H9 (cell line): ENCODE results near the gene CAMTA1. TPM values are rescaled to one million over a fixed set of nuclear protein-coding genes. Genes with fewer than 3 reads are reported as not detected.

Experiments used
- DNase-seq: peaks from one replicate; pipeline ENCODE4 v3.0.0-alpha.2; 2017
- H2AFZ ChIP-seq: one replicate; pipeline ENCODE4 v1.6.1; 2013; ENCODE audit warnings: mild to moderate bottlenecking, low read length, control low read depth, moderate library complexity
- H2AK5ac ChIP-seq: 2 replicates; pipeline ENCODE4 v1.6.1; 2013; ENCODE audit warnings: low read length, control low read depth, mixed read lengths; ENCODE audit not compliant: insufficient read length
- H2BK120ac ChIP-seq: one replicate; pipeline ENCODE4 v1.6.1; 2013; ENCODE audit warnings: low read depth, mild to moderate bottlenecking, low read length, control low read depth, inconsistent platforms; ENCODE audit not compliant: poor library complexity, severe bottlenecking
- H2BK12ac ChIP-seq: 2 replicates; pipeline ENCODE4 v1.6.1; 2013; ENCODE audit warnings: low read length, control low read depth, mixed read lengths, low read depth; ENCODE audit not compliant: insufficient read length
- H2BK15ac ChIP-seq: 2 replicates; pipeline ENCODE4 v1.6.1; 2013; ENCODE audit warnings: low read depth, low read length, control low read depth
- H2BK20ac ChIP-seq: one replicate; pipeline ENCODE4 v1.6.1; 2013; ENCODE audit warnings: low read depth, mild to moderate bottlenecking, low read length, control low read depth, inconsistent platforms; ENCODE audit not compliant: poor library complexity, severe bottlenecking
- H2BK5ac ChIP-seq: 2 replicates; pipeline ENCODE4 v1.6.1; 2013; ENCODE audit warnings: low read length, control low read depth, mixed read lengths; ENCODE audit not compliant: insufficient read length
- H3K14ac ChIP-seq: 2 replicates; pipeline ENCODE4 v1.6.1; 2013; ENCODE audit warnings: low read length, control low read depth; ENCODE audit not compliant: insufficient read depth
- H3K18ac ChIP-seq: 2 replicates; pipeline ENCODE4 v1.6.1; 2013; ENCODE audit warnings: low read depth, mild to moderate bottlenecking, mixed read lengths, low read length, control low read depth; ENCODE audit not compliant: insufficient read length
- H3K23ac ChIP-seq: 2 replicates; pipeline ENCODE4 v1.6.1; 2013; ENCODE audit warnings: low read length, control low read depth, mixed read lengths, low read depth; ENCODE audit not compliant: insufficient read length
- H3K23me2 ChIP-seq: 2 replicates; pipeline ENCODE4 v1.6.1; 2013; ENCODE audit warnings: low read depth, mild to moderate bottlenecking, mixed read lengths, low read length, control low read depth; ENCODE audit not compliant: insufficient read length, poor library complexity, severe bottlenecking
- H3K27ac ChIP-seq: 2 replicates; pipeline ENCODE4 v1.5.1; 2013; ENCODE audit warnings: low read length, control low read depth, mixed read lengths, low read depth; ENCODE audit not compliant: insufficient read length
- H3K27me3 ChIP-seq: 2 replicates; pipeline ENCODE4 v1.6.1; 2013; ENCODE audit warnings: low read length, control low read depth, inconsistent platforms; ENCODE audit not compliant: insufficient read depth
- H3K4ac ChIP-seq: 2 replicates; pipeline ENCODE4 v1.6.1; 2013; ENCODE audit warnings: low read depth, mild to moderate bottlenecking, control low read depth, inconsistent platforms, low read length, moderate library complexity
- H3K4me1 ChIP-seq: 2 replicates; pipeline ENCODE4 v1.6.1; 2013; ENCODE audit warnings: low read length, control low read depth, inconsistent platforms; ENCODE audit not compliant: insufficient read depth
- H3K4me2 ChIP-seq: 2 replicates; pipeline ENCODE4 v1.6.1; 2013; ENCODE audit warnings: low read length, control low read depth, mixed read lengths; ENCODE audit not compliant: insufficient read length, insufficient read depth
- H3K56ac ChIP-seq: 2 replicates; pipeline ENCODE4 v1.6.1; 2013; ENCODE audit warnings: low read depth, mild to moderate bottlenecking, mixed read lengths, low read length, control low read depth; ENCODE audit not compliant: insufficient read length
- H3K79me1 ChIP-seq: 2 replicates; pipeline ENCODE4 v1.6.1; 2013; ENCODE audit warnings: low read depth, mild to moderate bottlenecking, moderate library complexity, low read length, control low read depth, inconsistent platforms; ENCODE audit not compliant: insufficient read depth, poor library complexity, severe bottlenecking
- H3K79me2 ChIP-seq: 2 replicates; pipeline ENCODE4 v1.6.1; 2013; ENCODE audit warnings: low read length, control low read depth, inconsistent platforms; ENCODE audit not compliant: insufficient read depth
- H3K9ac ChIP-seq: 2 replicates; pipeline ENCODE4 v1.6.1; 2013; ENCODE audit warnings: low read length, control low read depth, mixed read lengths; ENCODE audit not compliant: insufficient read length; ENCODE audit errors: extremely low read depth
- H3K9me3 ChIP-seq: one replicate; pipeline ENCODE4 v1.6.1; 2013; ENCODE audit warnings: low read depth, low read length, inconsistent platforms; ENCODE audit not compliant: control insufficient read depth
- H3T11ph ChIP-seq: one replicate; pipeline ENCODE4 v1.6.1; 2013; ENCODE audit warnings: mild to moderate bottlenecking, low read length, control low read depth, inconsistent platforms
- H4K20me1 ChIP-seq: one replicate; pipeline ENCODE4 v1.6.1; 2013; ENCODE audit not compliant: control insufficient read depth, insufficient read length, insufficient read depth
- H4K5ac ChIP-seq: 2 replicates; pipeline ENCODE4 v1.6.1; 2013; ENCODE audit warnings: low read depth, mild to moderate bottlenecking, mixed read lengths, low read length, control low read depth; ENCODE audit not compliant: insufficient read length
- H4K8ac ChIP-seq: replicated peaks from 2 replicates; pipeline ENCODE4 v1.6.1; 2013; ENCODE audit warnings: low read length, control low read depth, mixed read lengths, low read depth; ENCODE audit not compliant: insufficient read length
- H4K91ac ChIP-seq: 2 replicates; pipeline ENCODE4 v1.6.1; 2013; ENCODE audit warnings: low read depth, mild to moderate bottlenecking, moderate library complexity, mixed read lengths, low read length, control low read depth; ENCODE audit not compliant: insufficient read length
- H3K27ac Mint-ChIP-seq, 3 experiments: 2 replicates in 2 of 3; 3 replicates in 1 of 3; pipeline ENCODE4 v1.8.0; 2020 to 2021; ENCODE audit warnings: mixed read lengths in 3 of 3, mild to moderate bottlenecking in 1 of 3, moderate library complexity in 1 of 3
- H3K27me3 Mint-ChIP-seq: 2 replicates; pipeline ENCODE4 v1.8.0; 2021; ENCODE audit warnings: low read depth, mild to moderate bottlenecking, moderate library complexity, mixed read lengths
- H3K36me3 Mint-ChIP-seq, 3 experiments: 2 replicates in 2 of 3; 3 replicates in 1 of 3; pipeline ENCODE4 v1.8.0; 2020 to 2021; ENCODE audit warnings: low read depth in 3 of 3, mixed read lengths in 3 of 3; ENCODE audit not compliant: insufficient read depth in 1 of 3
- H3K4me1 Mint-ChIP-seq, 2 experiments: 2 replicates each; pipeline ENCODE4 v1.8.0; 2020; ENCODE audit warnings: mixed read lengths in 2 of 2
- H3K4me3 Mint-ChIP-seq, 2 experiments: 2 replicates in 1 of 2; 3 replicates in 1 of 2; pipeline ENCODE4 v1.8.0; 2020 to 2021; ENCODE audit warnings: mild to moderate bottlenecking in 2 of 2, mixed read lengths in 2 of 2, moderate library complexity in 1 of 2
- H3K9me3 Mint-ChIP-seq, 2 experiments: 2 replicates in 1 of 2; 3 replicates in 1 of 2; pipeline ENCODE4 v1.8.0; 2020; ENCODE audit warnings: mild to moderate bottlenecking in 2 of 2, mixed read lengths in 2 of 2, moderate library complexity in 1 of 2
- WGBS: extraction: QIAGEN DNeasy Blood & Tissue Kit; methylation state at CpG from one replicate; pipeline ENCODE4 v1.1.7; 2013; ENCODE audit warnings: missing lambda C conversion rate, low lambda C conversion rate, mixed read lengths; ENCODE audit not compliant: insufficient read length; ENCODE audit errors: extremely low coverage; 5-methylcytosine and 5-hydroxymethylcytosine counted together
- total RNA-seq: library from RNA; stranded (reverse); gene quantifications from 2 replicates; pipeline ENCODE4 v1.2.1, GENCODE V29; 2021
- TF ChIP-seq, protein P1 (sequence below): fragments of 200-600 bp; sonication (generic); conservative IDR thresholded peaks from 3 replicates; pipeline ENCODE4 v1.8.0; 2021; ENCODE audit warnings: antibody characterized with exemption, mild to moderate bottlenecking

CAMTA1 gene
- total RNA-seq, 1 experiment from 2014 or later = 115 TPM

DNA sequence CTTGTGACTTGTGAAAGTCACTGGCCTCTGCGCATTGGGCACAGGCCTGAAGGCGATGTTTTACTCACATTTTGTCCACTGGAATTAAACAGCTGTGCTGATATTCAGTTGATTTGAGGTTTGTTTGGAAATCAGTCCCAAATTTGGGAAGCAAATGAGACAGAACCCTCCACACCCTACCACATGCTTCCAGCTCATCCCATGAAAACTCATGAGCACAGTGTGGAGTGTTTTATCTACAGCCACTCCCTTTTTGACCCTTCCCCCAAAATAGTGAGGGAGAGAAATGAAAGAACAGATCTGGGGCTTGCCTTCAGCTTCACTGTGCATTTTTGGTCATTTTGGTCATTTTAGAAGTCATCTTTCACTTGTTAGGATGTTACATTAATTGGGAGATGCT lies 101.3 kb downstream of the CAMTA1 start:
- H3K27ac Mint-ChIP-seq = peak overlapping the region in 1 of 3 experiments; percentile 74; a peak in 2 of 7 replicates
- no peak overlapping the region for H2BK15ac ChIP-seq
- no CpG with 5 or more reads among the region's 2 CpGs for WGBS

More for the DNA sequence above, 101.3 kb downstream of the CAMTA1 start:
- H3K27me3 Mint-ChIP-seq = no peaks in the 10 kb centered on the region
- no peak overlapping the region for H2AFZ ChIP-seq
- no peaks in the 10 kb centered on the region for H3K4me1 ChIP-seq
- no peaks in the 10 kb centered on the region for H3K79me1 ChIP-seq
- no peak overlapping the region for H3K9ac ChIP-seq
- H2BK120ac ChIP-seq = no peak overlapping the region
- peaks cover 3 to 4% of the 10 kb centered on the region in 2 experiments; a peak in 2 of 4 replicates for H3K4me1 Mint-ChIP-seq
- H4K20me1 ChIP-seq = no peaks in the 10 kb centered on the region
- no peak overlapping the region for H2BK12ac ChIP-seq
- H3K27ac ChIP-seq = no peak overlapping the region
- H3K23me2 ChIP-seq = no peaks in the 10 kb centered on the region
- H2AK5ac ChIP-seq = no peak overlapping the region
- no peak overlapping the region for H4K8ac ChIP-seq
- H2BK5ac ChIP-seq = no peak overlapping the region
- no peaks in the 10 kb centered on the region for H3K9me3 ChIP-seq
- no peaks in the 10 kb centered on the region for H3K27me3 ChIP-seq
- no peak overlapping the region for H4K91ac ChIP-seq
- H3K4ac ChIP-seq = no peak overlapping the region
- no peak overlapping the region for H3K23ac ChIP-seq
- no peak overlapping the region for H4K5ac ChIP-seq
- no peak overlapping the region for H3K18ac ChIP-seq
- H3K9me3 Mint-ChIP-seq = no peaks in the 10 kb centered on the region
- H3K4me3 Mint-ChIP-seq = no peak overlapping the region
- no peaks in the 10 kb centered on the region; a peak in 1 of 7 replicates for H3K36me3 Mint-ChIP-seq
- no peak overlapping the region for H3K56ac ChIP-seq
- no peak overlapping the region for H3K14ac ChIP-seq
- no peak overlapping the region for H2BK20ac ChIP-seq
- H3K79me2 ChIP-seq = no peaks in the 10 kb centered on the region
- no peak overlapping the region for H3T11ph ChIP-seq
- H3K4me2 ChIP-seq = no peak overlapping the region
- TF ChIP-seq, protein P1, sequence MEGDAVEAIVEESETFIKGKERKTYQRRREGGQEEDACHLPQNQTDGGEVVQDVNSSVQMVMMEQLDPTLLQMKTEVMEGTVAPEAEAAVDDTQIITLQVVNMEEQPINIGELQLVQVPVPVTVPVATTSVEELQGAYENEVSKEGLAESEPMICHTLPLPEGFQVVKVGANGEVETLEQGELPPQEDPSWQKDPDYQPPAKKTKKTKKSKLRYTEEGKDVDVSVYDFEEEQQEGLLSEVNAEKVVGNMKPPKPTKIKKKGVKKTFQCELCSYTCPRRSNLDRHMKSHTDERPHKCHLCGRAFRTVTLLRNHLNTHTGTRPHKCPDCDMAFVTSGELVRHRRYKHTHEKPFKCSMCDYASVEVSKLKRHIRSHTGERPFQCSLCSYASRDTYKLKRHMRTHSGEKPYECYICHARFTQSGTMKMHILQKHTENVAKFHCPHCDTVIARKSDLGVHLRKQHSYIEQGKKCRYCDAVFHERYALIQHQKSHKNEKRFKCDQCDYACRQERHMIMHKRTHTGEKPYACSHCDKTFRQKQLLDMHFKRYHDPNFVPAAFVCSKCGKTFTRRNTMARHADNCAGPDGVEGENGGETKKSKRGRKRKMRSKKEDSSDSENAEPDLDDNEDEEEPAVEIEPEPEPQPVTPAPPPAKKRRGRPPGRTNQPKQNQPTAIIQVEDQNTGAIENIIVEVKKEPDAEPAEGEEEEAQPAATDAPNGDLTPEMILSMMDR = no peak
- DNase-seq = no peak
